Stomach (tissue), 4 donors: Measurements from ENCODE around the gene AUNIP.

Experiments used
- POLR2A ChIP-seq, 4 donors: fragments of 450-650 bp; IDR thresholded peaks; one replicate each; pipeline ENCODE4 v1.6.1; 2016; ENCODE audit warnings: antibody characterized with exemption in 4 of 4, control low read depth in 2 of 4, mild to moderate bottlenecking in 1 of 4, moderate library complexity in 1 of 4
- POLR2AphosphoS5 ChIP-seq, 3 donors: sonication (generic); formaldehyde crosslinking; IDR thresholded peaks; one replicate each; pipeline ENCODE4 v1.6.1; 2016; ENCODE audit warnings: antibody characterized with exemption in 3 of 3
- TF ChIP-seq, protein P1 (sequence below), 7 experiments: fragments of 450-650 bp in 4 of 7; fragments of 200-600 bp in 3 of 7; sonication (generic) in 3 of 7; IDR thresholded peaks; one replicate each; pipeline ENCODE4 v1.5.1; 2016 to 2019; ENCODE audit warnings: antibody characterized with exemption in 7 of 7, control low read depth in 2 of 7, mild to moderate bottlenecking in 1 of 7

GRCh38 chr1:25844536-25845337, 14.5 kb downstream of the AUNIP start:
- TF ChIP-seq, protein P1, sequence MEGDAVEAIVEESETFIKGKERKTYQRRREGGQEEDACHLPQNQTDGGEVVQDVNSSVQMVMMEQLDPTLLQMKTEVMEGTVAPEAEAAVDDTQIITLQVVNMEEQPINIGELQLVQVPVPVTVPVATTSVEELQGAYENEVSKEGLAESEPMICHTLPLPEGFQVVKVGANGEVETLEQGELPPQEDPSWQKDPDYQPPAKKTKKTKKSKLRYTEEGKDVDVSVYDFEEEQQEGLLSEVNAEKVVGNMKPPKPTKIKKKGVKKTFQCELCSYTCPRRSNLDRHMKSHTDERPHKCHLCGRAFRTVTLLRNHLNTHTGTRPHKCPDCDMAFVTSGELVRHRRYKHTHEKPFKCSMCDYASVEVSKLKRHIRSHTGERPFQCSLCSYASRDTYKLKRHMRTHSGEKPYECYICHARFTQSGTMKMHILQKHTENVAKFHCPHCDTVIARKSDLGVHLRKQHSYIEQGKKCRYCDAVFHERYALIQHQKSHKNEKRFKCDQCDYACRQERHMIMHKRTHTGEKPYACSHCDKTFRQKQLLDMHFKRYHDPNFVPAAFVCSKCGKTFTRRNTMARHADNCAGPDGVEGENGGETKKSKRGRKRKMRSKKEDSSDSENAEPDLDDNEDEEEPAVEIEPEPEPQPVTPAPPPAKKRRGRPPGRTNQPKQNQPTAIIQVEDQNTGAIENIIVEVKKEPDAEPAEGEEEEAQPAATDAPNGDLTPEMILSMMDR (IDR thresholded peaks at IDR 0.05): no peak
- TF ChIP-seq POLR2AphosphoS5 (IDR thresholded peaks at IDR 0.05): no peak
- no peak for TF ChIP-seq POLR2A (IDR thresholded peaks at IDR 0.05)
